ENCODE measurements around the gene CDK16. TPM values are rescaled to one million over a fixed set of nuclear protein-coding genes. Genes with fewer than 3 reads are reported as not detected.
A peak's percentile ranks its signal among the peaks of the same experiment; 100 is the strongest.

Gene CDK16
- total RNA-seq, 4 donors from 2014 or later = 51.9 to 87.1 (median 65.4) TPM

- Histone ChIP-seq H3K27ac (replicated peaks in 1 of 4) (peak overlapping the region in 3 of 4 donors; percentile 27 to 67 (median 66)), H3K4me3 (no peak overlapping the region), H3K36me3 (peaks cover 19 to 99% (median 94%) of the 10 kb centered on the region in 4 donors), H3K4me1 (peaks cover 4 to 18% (median 13%) of the 10 kb centered on the region in 4 donors), H3K27me3 (no peaks in the 10 kb centered on the region), H3K9me3 (no peaks in the 10 kb centered on the region)
- TF ChIP-seq POLR2A (IDR thresholded peaks at IDR 0.05; ENCODE audit: low read depth) = no peak
- TF ChIP-seq EP300 (IDR thresholded peaks at IDR 0.05) = no peak
- TF ChIP-seq CTCF (IDR thresholded peaks at IDR 0.05) = no peak
- no peak for TF ChIP-seq POLR2AphosphoS5 (IDR thresholded peaks at IDR 0.05)
- no peak for DNase-seq (ENCODE audit: extremely low spot score)
- intact Hi-C loops (cut with DNase I) = no loop called here
- 80% methylated on average over 5 of the region's 5 CpGs for WGBS
These were observed 40.1 kb upstream of the CDK16 start for GRCh38 chrX:47178337-47178736.

GRCh38 chrX:47179221-47179927 is 39.1 kb upstream of the CDK16 start:
- TF ChIP-seq CTCF (IDR thresholded peaks at IDR 0.05) = peak in 1 of 3 experiments; percentile 8
- no peak for TF ChIP-seq POLR2A (IDR thresholded peaks at IDR 0.05; ENCODE audit: low read depth)
- TF ChIP-seq POLR2AphosphoS5 (IDR thresholded peaks at IDR 0.05) = peak; percentile 35 to 52
- no peak for TF ChIP-seq EP300 (IDR thresholded peaks at IDR 0.05)
- peaks cover 4 to 18% (median 13%) of the 10 kb centered on the region in 4 donors for H3K4me1 ChIP-seq
- intact Hi-C loops (cut with DNase I) = no loop called here
- H3K4me3 ChIP-seq = no peak overlapping the region
- no peaks in the 10 kb centered on the region for H3K9me3 ChIP-seq
- DNase-seq (ENCODE audit: extremely low spot score) = no peak
- WGBS = 45% methylated on average over 11 of the region's 14 CpGs
- H3K27ac ChIP-seq (replicated peaks in 1 of 4) = peak overlapping the region; percentile 40 to 67 (median 64)
- H3K27me3 ChIP-seq = no peaks in the 10 kb centered on the region
- H3K36me3 ChIP-seq = peaks cover 19 to 99% (median 91%) of the 10 kb centered on the region in 4 donors

- DNase-seq (ENCODE audit: extremely low spot score) = no peak
- Histone ChIP-seq H3K27me3 (no peaks in the 10 kb centered on the region), H3K9me3 (no peaks in the 10 kb centered on the region), H3K4me1 (peaks cover 4 to 18% (median 13%) of the 10 kb centered on the region in 4 donors), H3K27ac (replicated peaks in 1 of 4) (peak overlapping the region; percentile 40 to 67 (median 64)), H3K36me3 (peaks cover 19 to 99% (median 91%) of the 10 kb centered on the region in 4 donors), H3K4me3 (no peak overlapping the region)
- TF ChIP-seq CTCF (IDR thresholded peaks at IDR 0.05) = no peak
- no peak for TF ChIP-seq EP300 (IDR thresholded peaks at IDR 0.05)
- no peak for TF ChIP-seq POLR2A (IDR thresholded peaks at IDR 0.05; ENCODE audit: low read depth)
- no peak for TF ChIP-seq POLR2AphosphoS5 (IDR thresholded peaks at IDR 0.05)
- intact Hi-C loops (cut with DNase I) = no loop called here
- 83% methylated on average over 5 of the region's 18 CpGs for WGBS
These were observed 38.6 kb upstream of the CDK16 start for GRCh38 chrX:47179928-47180255.

- no peak for DNase-seq (ENCODE audit: extremely low spot score)
- TF ChIP-seq POLR2A (IDR thresholded peaks at IDR 0.05; ENCODE audit: low read depth) = no peak
- no peak for TF ChIP-seq EP300 (IDR thresholded peaks at IDR 0.05)
- no peak for TF ChIP-seq CTCF (IDR thresholded peaks at IDR 0.05)
- Histone ChIP-seq H3K27ac (replicated peaks in 1 of 4) (peak overlapping the region in 1 of 4 donors; percentile 40), H3K9me3 (no peaks in the 10 kb centered on the region), H3K4me1 (peaks cover 4 to 18% (median 13%) of the 10 kb centered on the region in 4 donors), H3K4me3 (no peak overlapping the region), H3K36me3 (peaks cover 19 to 99% (median 90%) of the 10 kb centered on the region in 4 donors), H3K27me3 (no peaks in the 10 kb centered on the region)
- intact Hi-C loops (cut with DNase I) = no loop called here
- WGBS = 81% methylated on average over 7 of the region's 8 CpGs
These were observed 38.1 kb upstream of the CDK16 start for GRCh38 chrX:47180346-47180745.
